Stimulated activated naive CD4-positive, alpha-beta T cell (primary cell): Measurements from ENCODE around the gene DAPK1.

Experiments used
- DNase-seq, 6 experiments: peaks; one replicate each; lab custom pipeline; 2025; lab: John Stamatoyannopoulos, UW

Gene DAPK1

GRCh38 chr9:87670572-87671264 is 173.1 kb downstream of the DAPK1 start:
- DNase-seq = no peak

DNA sequence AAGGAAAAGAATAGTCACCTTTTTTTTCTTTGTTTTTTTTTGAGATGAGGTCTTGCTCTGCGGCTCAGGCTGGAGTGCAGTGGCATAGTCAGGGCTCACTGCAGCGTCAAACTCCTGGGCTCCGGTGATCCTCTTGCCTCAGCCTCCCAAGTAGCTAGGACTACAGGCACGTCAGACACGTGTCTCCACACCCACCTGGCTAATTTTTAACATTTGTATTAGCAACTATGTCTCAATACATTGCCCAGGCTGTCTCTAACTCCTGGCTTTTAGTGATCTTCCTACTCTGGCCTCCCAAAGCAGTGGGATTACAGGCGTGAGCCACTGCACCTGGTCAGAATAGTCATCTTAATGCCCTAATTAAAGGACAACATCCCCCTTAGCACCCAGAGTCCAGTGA is 173.8 kb downstream of the DAPK1 start:
- DNase-seq = no peak

GRCh38 chr9:87671925-87672324 is 174.3 kb downstream of the DAPK1 start:
- DNase-seq = no peak

DNA sequence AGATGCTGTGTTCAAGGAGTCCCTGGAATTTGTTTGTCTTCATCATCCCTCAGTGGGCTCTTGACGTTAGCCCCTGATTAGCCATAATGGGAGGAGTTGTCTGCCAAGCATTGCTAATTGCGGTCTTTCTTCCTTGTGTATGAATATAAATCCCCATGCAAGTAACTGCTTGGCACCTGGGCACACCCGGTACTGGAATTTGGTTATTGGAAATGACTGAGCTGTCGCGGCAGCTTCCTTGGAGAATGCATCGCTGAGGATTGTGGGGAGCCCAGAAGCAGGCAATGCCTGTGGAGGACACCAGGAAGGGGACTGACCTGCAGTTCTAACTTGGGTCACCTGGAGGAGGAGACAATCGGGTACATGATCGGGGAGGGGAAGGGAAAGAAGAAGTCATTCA is 174.9 kb downstream of the DAPK1 start:
- DNase-seq = no peak

DNA sequence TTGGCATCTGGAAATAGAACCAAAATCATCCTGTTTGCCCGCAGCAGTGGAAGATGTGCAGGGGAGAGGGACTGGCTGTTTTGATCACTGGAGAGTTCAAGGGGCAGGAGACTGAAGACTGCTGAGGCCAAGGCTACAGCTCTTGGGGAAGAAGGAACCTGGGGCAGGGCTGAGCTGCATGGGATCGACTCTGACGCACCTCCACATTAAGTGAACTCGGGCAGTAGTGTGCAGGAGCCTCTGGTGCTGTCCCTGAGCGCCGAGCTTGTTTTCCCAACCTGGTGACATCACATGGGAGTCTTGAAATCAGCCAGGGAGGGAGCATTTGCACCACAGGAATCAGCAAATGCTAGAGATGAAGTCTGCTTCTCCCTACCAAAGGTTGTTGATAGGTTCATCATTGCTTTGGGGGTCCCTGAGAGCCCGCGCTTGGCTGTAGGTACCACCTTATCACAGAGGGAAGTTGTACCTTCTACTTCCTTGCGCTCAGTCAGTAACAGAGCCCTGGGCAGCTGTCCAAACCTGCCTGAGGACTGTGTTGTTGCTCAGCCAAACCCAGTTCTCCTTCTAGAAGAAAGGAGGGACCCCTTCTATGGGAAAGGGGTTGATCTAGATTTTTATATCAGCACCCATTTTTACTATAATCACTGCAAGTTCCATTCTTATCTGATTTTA is 175.9 kb downstream of the DAPK1 start:
- no peak for DNase-seq

DNA sequence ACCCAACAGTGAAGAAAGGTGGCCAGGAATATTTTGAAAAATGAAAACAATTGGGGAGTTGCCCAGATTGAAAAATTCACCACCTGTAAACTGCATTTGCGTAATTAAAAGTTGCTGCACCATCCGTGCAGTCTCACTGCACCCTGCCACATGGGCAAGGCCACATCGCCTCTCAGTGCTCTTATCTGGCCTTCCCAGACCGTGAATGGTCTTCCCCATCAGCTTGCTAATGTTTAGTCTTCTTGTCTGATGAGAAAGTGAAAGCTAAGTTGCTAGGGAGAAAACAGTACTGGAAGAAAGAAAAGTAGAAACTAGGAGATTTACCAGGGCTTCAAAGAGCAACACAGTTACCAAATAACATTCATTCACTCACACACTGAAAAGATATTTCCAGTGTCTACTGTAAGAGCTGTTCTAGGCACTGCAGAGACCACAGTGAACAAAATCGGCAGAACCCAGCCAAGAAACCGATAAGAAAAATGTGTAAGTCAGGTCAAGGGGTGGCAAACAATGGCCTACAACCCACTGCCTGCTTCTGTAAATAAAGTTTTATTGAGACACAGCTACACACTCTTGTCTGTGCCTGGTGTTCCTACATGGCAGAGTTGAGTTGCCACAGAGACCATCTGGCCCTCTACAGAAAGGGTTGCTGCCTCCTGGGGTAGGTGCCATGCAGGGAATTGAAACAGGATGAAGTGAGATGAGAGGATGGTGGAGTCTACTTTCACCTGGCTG is 177.1 kb downstream of the DAPK1 start:
- no peak for DNase-seq

- no peak for DNase-seq
Measured at GRCh38 chr9:87675906-87676515, 178.3 kb downstream of the DAPK1 start.

DNA sequence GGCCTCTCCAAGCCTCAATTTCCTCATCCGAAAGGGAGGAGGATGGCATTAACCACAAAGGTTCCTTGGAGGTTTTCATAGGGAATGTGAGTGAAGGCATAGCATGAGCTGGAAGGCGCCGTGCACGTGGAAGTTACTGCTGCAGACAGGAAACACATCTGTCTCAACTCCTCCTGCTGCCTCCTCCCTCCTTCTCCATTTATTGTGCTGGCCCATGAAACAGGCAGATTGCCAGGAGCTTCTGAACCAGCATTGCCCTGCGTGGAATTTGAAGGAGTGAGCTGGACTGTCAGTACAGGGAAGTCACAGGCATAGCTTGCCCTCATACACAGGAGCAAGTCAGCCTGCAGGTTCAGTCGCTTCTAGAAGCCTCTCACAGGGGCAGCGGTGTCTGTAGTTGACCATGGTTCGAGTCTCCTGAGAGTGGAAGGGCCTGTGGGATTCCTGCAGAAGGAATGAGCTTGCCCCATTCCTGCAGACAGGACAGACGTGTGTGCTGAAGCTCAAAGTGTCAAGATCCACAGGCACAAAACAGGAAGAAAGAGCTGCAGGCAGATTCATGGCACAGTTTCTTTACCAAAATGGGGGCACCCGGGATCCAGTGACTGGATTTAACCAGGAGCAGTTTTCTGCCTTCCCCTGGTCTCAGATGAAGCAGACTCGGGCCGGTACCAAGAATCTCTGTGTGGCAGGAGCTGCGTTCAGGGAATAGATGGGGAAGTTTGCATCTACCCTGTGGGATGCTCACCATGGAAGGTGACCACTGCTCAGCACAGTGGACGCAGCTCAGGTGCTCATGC is 179.5 kb downstream of the DAPK1 start:
- no peak for DNase-seq

GRCh38 chr9:87677776-87678587 is 180.3 kb downstream of the DAPK1 start:
- DNase-seq = no peak

DNA sequence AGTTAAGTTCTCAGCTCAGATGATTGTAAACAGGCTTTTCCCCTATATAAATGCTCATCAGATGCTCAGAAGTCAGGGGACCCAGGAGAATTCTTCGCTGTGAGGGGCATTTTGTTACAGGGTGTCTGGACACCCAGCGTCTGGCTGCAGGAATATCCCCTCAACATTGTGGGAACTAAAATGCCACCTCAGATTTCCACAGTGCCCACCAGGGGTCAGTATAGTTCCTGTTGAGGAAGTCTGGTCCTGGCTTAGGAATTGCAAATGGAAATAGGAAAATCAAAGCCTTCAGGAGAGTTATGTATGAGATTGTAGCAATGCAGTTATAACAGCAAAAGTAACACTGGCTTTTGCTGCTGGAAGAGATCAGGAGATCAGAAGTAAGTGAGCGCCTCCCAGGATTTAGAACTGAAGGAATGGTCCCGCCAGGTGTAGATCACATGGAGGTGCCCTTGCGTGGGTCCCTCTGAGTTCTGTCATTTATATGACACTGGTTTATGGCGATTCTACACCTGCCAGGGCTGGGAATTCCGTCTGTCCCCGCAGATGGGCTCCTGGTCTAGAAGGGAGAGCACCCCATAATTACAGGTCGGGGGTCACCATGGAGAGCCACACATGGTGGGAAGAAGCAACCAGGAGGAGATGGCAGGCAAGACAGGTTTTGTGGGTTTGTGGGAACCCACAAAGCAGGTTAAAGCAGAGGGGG is 181.1 kb downstream of the DAPK1 start:
- DNase-seq = peak in 4 of 6 experiments; percentile 8 to 46 (median 26)

GRCh38 chr9:87681271-87682061 is 183.8 kb downstream of the DAPK1 start:
- no peak for DNase-seq

DNA sequence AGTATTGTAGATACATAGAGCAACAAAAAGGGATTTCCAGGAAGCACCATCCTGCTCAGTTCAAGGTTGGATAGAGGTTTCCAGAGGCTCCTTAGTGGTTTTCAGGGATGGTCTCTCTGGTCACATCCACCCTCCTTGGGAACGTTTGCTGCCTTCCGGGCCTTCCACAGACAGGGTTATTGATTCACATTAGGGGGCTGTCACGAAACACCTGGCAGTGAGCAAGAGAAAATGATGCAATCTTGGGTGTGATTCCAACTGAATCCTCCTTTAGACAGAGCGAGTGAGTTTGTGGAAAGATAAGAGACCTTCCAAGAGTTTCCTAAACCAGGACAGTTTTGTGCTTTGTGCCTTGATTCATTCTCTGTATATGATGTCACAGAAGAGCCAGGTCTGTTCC is 184.4 kb downstream of the DAPK1 start:
- DNase-seq = no peak

GRCh38 chr9:87682618-87683017 is 185.0 kb downstream of the DAPK1 start:
- no peak for DNase-seq

DNA sequence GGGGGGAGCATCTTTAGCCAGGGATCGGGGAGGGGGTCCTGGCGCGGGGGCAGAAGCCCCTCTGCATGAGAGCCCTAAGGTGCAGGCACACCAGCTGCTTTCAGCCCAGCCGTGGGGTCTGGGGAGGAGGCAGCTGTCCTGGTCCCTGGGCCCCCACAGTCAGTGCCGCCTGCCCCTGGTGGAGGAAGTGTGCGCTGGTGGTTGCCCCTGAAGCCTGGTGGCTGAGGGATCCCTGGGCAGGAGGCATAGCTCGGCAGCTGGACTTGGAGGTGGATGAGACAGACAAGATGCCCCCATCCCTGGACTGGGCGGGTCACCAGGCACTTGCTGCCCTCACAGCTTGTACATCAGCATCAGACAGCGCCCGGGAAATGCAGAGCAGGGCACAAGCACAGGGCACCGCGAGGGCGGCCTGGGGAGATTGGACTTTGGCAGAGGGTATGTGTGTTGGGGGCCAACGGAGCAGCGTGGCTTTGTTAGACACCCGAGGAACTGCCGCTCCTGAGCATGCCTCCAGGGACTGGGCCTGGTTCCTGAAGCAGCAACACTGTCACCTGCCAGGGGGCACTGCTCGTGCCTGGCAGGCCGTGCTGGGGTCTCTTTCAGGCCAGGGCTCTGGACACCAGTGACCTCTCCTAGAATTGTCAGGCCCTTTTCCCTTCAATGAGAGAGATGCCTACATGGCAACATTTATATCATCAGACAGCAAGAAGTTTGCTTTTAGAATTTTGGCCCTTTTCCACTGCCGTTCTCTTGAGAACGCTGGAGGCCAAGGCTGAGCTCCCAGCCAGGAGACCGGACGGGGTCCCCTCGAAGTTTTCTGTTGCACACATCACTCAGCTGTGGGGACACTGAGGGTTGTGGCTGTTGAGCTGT is 186.3 kb downstream of the DAPK1 start:
- no peak for DNase-seq

GRCh38 chr9:87684627-87685219 is 187.1 kb downstream of the DAPK1 start:
- no peak for DNase-seq

GRCh38 chr9:87685441-87685840 is 187.8 kb downstream of the DAPK1 start:
- DNase-seq = no peak

DNA sequence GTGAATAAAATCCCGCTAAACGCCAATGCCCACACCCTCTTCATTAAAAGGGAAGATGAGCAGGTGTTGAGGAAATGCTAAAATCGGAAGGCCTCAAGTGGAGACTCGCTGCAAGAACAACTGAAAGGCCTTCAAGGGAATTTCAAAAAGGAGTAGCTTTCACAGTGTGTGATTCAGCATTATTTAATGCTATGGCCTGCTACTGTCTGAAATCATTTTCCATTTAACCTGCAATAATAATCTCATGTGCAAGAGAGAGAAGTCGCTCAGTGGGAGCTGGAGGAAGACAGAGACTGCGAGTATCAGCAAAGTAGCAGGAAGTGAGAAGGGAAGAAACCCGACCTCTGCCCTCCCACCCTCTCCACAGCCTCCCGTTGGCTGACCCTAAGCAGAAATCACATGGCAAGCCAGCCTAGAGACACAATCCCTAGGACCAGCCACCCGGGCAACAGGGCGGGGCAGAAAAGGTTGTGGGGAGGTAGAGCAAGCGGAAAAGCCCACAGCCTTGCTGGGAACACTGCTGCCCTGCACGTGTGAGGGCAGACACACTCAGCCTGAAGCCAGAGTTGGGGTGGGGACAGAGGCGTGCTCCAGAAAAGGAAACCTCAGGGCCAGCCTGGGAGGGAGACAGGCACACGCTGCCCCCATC is 188.3 kb downstream of the DAPK1 start:
- DNase-seq = peak in 1 of 6 experiments; percentile 19
